Mucosa of stomach (tissue), 1 donor: ENCODE measurements around the gene PIWIL1.

Experiments used
- H3K27me3 ChIP-seq: one replicate; pipeline ENCODE4 v1.7.0; 2013; ENCODE audit warnings: mild to moderate bottlenecking, low read length; ENCODE audit not compliant: control insufficient read depth, insufficient read depth
- H3K36me3 ChIP-seq: one replicate; pipeline ENCODE4 v1.7.0; 2013; ENCODE audit warnings: low read length; ENCODE audit not compliant: control insufficient read depth, insufficient read depth
- H3K4me1 ChIP-seq: one replicate; pipeline ENCODE4 v1.7.0; 2013; ENCODE audit warnings: mild to moderate bottlenecking, low read length; ENCODE audit not compliant: control insufficient read depth, insufficient read depth
- H3K4me3 ChIP-seq: one replicate; pipeline ENCODE4 v1.7.0; 2013; ENCODE audit warnings: low read length
- H3K9ac ChIP-seq: one replicate; pipeline ENCODE4 v1.7.0; 2013; ENCODE audit warnings: mild to moderate bottlenecking, low read length, moderate library complexity
- H3K9me3 ChIP-seq: one replicate; pipeline ENCODE4 v1.7.0; 2013; ENCODE audit warnings: mild to moderate bottlenecking, low read length, moderate library complexity; ENCODE audit not compliant: control insufficient read depth
- donor health status: Pancreatic carcinoma.

The PIWIL1 gene

GRCh38 chr12:130339951-130340350, 2.3 kb downstream of the PIWIL1 start:
- no peak overlapping the region for H3K9ac ChIP-seq
- no peaks in the 10 kb centered on the region for H3K36me3 ChIP-seq
- no peak overlapping the region for H3K4me3 ChIP-seq
- peaks cover 13% of the 10 kb centered on the region for H3K27me3 ChIP-seq
- peaks cover 13% of the 10 kb centered on the region for H3K4me1 ChIP-seq
- no peaks in the 10 kb centered on the region for H3K9me3 ChIP-seq

DNA sequence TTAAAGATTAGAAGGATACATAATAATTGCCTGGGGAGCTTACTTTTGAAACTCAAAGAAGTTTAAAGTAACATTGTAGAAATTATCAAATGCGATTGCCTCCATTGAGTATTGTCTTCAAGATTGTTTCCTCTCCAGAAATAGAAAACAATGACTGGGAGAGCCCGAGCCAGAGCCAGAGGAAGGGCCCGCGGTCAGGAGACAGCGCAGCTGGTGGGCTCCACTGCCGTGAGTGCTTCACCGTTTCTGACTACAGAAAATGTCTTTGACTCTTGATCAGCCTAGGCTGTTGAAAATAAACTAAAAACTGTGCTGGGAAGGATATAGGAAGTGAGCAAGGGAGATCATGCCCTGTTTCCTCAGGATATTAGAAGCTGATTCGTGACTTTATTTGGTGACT, 4.8 kb downstream of the PIWIL1 start:
- H3K27me3 ChIP-seq = peaks cover 13% of the 10 kb centered on the region
- no peaks in the 10 kb centered on the region for H3K9me3 ChIP-seq
- no peak overlapping the region for H3K4me3 ChIP-seq
- H3K9ac ChIP-seq = no peak overlapping the region
- peaks cover 13% of the 10 kb centered on the region for H3K4me1 ChIP-seq
- H3K36me3 ChIP-seq = no peaks in the 10 kb centered on the region

DNA sequence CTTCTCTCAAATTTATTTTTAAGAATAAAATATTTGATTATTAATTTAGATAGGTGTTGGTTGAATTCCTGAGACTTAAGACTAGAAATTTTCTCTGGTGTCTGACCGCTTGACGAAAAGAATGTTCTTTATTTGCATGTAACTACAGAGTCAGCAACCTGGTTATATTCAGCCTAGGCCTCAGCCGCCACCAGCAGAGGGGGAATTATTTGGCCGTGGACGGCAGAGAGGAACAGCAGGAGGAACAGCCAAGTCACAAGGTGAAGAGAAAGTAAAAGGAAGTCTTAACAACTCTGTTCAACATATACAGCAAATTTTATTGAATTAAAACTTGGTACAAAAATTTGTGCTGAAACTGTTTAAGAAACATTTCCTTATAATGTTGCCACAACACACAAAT, 5.2 kb downstream of the PIWIL1 start:
- H3K9me3 ChIP-seq = no peaks in the 10 kb centered on the region
- H3K27me3 ChIP-seq = peaks cover 13% of the 10 kb centered on the region
- H3K9ac ChIP-seq = no peak overlapping the region
- no peak overlapping the region for H3K4me3 ChIP-seq
- H3K4me1 ChIP-seq = peaks cover 13% of the 10 kb centered on the region
- no peaks in the 10 kb centered on the region for H3K36me3 ChIP-seq

DNA sequence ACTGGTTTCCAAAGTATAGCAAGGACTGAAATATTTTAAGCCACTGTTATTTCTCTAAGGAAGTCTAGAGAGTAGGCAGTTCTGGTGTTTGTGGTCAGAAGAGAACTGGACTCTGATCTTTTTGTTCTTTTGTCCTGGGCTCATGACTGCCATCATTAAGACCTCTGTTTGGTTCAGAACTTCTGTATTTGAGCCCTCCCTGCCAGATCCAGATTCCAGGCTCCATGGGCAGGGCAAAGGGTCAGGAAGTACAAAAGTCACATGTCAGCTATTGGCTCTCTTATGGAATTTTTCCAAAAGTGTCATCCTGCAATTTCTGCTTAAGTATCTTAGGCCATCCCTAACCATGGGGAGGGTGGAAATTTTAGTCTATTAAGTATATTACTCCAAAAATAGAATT, 6.8 kb downstream of the PIWIL1 start:
- H3K4me3 ChIP-seq = no peak overlapping the region
- peaks cover 6% of the 10 kb centered on the region for H3K27me3 ChIP-seq
- no peaks in the 10 kb centered on the region for H3K9me3 ChIP-seq
- no peak overlapping the region for H3K9ac ChIP-seq
- peaks cover 9% of the 10 kb centered on the region for H3K4me1 ChIP-seq
- H3K36me3 ChIP-seq = no peaks in the 10 kb centered on the region

- Histone ChIP-seq H3K4me1 (peaks cover 1% of the 10 kb centered on the region), H3K9me3 (no peaks in the 10 kb centered on the region), H3K27me3 (no peaks in the 10 kb centered on the region), H3K9ac (no peak overlapping the region), H3K36me3 (no peaks in the 10 kb centered on the region), H3K4me3 (no peak overlapping the region)
Measured at GRCh38 chr12:130345292-130345691, 7.6 kb downstream of the PIWIL1 start.

- Histone ChIP-seq H3K4me3 (no peak overlapping the region), H3K9ac (no peak overlapping the region), H3K27me3 (peaks cover 4% of the 10 kb centered on the region), H3K4me1 (no peaks in the 10 kb centered on the region), H3K36me3 (no peaks in the 10 kb centered on the region), H3K9me3 (no peaks in the 10 kb centered on the region)
Measured at GRCh38 chr12:130347588-130347987, 9.9 kb downstream of the PIWIL1 start.

DNA sequence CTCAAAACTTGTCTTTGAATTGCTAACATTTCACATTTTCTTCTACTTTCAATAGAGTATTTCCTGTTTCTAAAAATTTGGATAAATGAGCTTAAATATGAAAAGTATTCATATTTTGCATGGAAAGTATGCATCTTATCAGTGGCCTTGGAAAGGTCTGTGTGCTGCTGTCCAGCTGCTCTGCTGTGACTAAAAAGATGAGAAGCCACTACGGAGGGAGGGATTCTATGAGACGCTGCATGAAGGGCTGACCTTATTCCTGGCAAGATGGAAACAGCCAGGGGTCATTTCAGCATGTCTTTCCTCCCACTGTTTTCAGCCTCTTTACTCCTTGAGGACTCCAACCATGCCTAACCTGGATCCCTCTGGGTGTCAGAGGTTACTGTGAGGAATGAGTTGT, 13.0 kb downstream of the PIWIL1 start:
- H3K9ac ChIP-seq = no peak overlapping the region
- no peaks in the 10 kb centered on the region for H3K4me1 ChIP-seq
- peaks cover 4% of the 10 kb centered on the region for H3K27me3 ChIP-seq
- no peaks in the 10 kb centered on the region for H3K9me3 ChIP-seq
- no peaks in the 10 kb centered on the region for H3K36me3 ChIP-seq
- H3K4me3 ChIP-seq = no peak overlapping the region

- Histone ChIP-seq H3K27me3 (peaks cover 4% of the 10 kb centered on the region), H3K9ac (no peak overlapping the region), H3K4me1 (no peaks in the 10 kb centered on the region), H3K4me3 (no peak overlapping the region), H3K9me3 (no peaks in the 10 kb centered on the region), H3K36me3 (no peaks in the 10 kb centered on the region)
Measured at GRCh38 chr12:130351326-130351725, 13.6 kb downstream of the PIWIL1 start.

DNA sequence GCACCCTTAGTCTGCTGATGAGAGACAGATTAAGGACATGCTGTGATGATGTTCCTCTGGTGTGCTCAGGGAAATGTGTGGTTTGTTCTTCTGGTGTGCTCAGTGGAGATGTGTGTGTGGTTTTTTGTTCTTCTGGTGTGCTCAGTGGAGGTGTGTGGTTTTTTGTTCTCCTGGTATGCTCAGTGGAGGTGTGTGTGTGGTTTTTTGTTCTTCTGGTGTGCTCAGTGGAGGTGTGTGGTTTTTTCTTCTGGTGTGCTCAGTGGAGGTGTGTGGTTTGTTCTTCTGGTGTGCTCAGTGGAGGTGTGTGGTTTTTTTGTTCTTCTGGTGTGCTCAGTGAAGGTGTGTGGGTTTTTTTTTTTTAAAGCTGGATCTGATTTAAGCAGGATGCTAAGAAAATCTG, 15.4 kb downstream of the PIWIL1 start:
- Histone ChIP-seq H3K4me3 (no peak overlapping the region), H3K9me3 (no peaks in the 10 kb centered on the region), H3K36me3 (no peaks in the 10 kb centered on the region), H3K27me3 (peaks cover 4% of the 10 kb centered on the region), H3K9ac (no peak overlapping the region), H3K4me1 (no peaks in the 10 kb centered on the region)

- Histone ChIP-seq H3K9me3 (no peaks in the 10 kb centered on the region), H3K4me3 (no peak overlapping the region), H3K9ac (no peak overlapping the region), H3K36me3 (no peaks in the 10 kb centered on the region), H3K4me1 (no peaks in the 10 kb centered on the region), H3K27me3 (peaks cover 4% of the 10 kb centered on the region)
Measured at GRCh38 chr12:130354407-130354806, 16.7 kb downstream of the PIWIL1 start.

DNA sequence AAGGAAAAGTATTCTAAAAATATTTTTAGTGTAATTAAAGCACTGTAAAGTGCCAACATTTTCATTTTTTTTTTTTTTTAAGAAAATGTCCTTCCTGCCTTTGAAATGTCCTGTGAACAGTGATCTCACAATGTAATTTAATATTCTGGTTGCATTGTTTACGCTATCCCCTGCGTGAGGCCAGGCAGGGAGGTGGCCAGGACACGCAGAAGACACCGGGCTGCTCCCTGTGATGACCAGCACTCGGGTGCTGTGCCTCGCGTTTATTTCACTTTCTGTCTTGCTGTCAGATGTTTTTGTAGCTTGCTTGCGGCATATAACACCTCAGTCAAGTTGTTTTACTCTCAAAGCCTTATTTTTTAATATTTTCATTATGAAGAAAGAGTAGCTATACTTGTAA, 18.5 kb downstream of the PIWIL1 start:
- H3K9me3 ChIP-seq = no peaks in the 10 kb centered on the region
- no peak overlapping the region for H3K9ac ChIP-seq
- no peaks in the 10 kb centered on the region for H3K36me3 ChIP-seq
- H3K27me3 ChIP-seq = peaks cover under 1% of the 10 kb centered on the region
- no peaks in the 10 kb centered on the region for H3K4me1 ChIP-seq
- H3K4me3 ChIP-seq = no peak overlapping the region

DNA sequence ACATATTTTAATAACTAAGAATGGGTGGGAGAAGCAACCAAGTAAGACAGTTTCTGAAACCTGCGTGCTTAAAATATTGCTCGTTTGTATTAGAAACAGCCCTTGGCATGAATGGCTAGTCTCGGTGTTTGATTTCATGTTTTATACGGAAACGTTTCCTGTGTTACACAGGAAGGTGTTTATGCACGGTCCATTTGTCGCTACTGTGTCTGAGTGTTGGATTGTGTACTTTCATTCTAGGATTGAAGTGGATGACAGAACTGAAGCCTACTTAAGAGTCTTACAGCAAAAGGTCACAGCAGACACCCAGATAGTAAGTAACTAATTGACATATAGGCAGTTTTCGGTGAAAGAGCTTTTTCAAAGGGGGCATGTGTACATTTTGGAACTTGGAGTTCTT, 19.6 kb downstream of the PIWIL1 start:
- Histone ChIP-seq H3K9ac (no peak overlapping the region), H3K27me3 (no peaks in the 10 kb centered on the region), H3K4me3 (no peak overlapping the region), H3K36me3 (no peaks in the 10 kb centered on the region), H3K9me3 (no peaks in the 10 kb centered on the region), H3K4me1 (no peaks in the 10 kb centered on the region)

GRCh38 chr12:130357729-130358330, 20.1 kb downstream of the PIWIL1 start:
- H3K36me3 ChIP-seq = no peaks in the 10 kb centered on the region
- no peaks in the 10 kb centered on the region for H3K4me1 ChIP-seq
- no peaks in the 10 kb centered on the region for H3K9me3 ChIP-seq
- H3K9ac ChIP-seq = no peak overlapping the region
- no peaks in the 10 kb centered on the region for H3K27me3 ChIP-seq
- H3K4me3 ChIP-seq = no peak overlapping the region
